NCI-H526 treated with DMSO at 0.1 percent for 48 hours (cell line): ENCODE results near the gene LHPP.

ENCODE experiments used
- DNase-seq: peaks from one replicate; lab custom pipeline; 2025; lab: John Stamatoyannopoulos, UW

LHPP gene

GRCh38 chr10:124521429-124521871 is 59.8 kb downstream of the LHPP start:
- DNase-seq = no peak

GRCh38 chr10:124522131-124522932 is 60.7 kb downstream of the LHPP start:
- DNase-seq = no peak

- DNase-seq = peak; percentile 31
Observed at GRCh38 chr10:124522933-124523871, 61.6 kb downstream of the LHPP start.

GRCh38 chr10:124523901-124524300 is 62.3 kb downstream of the LHPP start:
- DNase-seq = no peak

GRCh38 chr10:124524991-124525653 is 63.5 kb downstream of the LHPP start:
- DNase-seq = no peak

DNA sequence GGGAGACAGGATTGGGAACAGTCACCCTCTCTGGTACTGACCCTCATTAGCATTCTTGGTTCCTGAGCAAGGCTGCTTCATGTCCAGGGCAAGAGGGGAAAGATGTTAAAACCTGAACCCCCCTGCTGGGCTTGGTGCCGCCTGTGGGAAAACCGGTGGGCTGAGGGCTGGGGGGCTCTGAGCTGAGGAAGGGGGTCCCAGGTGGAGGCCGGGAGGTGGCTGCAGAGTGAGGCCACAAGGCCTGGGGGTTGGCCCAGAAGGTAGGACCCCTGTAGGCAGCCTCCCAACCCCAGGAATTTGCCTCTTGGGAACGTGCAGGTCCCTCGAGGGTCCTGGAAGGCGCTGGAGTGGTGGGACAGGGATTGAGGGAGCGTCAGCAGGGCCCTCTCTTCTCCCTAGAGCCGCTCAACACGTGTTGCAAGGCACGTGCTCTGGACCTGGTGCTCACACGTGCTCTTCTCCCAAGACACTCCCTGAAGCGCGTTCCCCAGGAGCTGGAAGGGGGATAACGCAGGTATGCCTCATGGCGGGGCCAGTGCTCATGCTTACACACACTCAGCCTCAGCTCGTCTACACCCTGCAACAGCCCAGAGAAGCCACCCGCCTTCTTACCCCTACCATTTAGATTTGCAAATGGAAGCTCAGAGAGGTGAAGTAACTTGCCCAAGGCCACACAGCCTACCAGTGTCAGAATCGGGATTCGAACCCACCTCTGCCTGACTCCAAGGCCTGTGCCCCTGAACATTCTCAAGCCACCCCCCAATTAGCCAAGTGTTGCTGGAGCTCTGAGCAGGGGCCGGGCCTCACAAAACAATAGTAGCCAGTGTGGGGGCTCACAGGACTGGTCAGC is 64.4 kb downstream of the LHPP start:
- no peak for DNase-seq

DNA sequence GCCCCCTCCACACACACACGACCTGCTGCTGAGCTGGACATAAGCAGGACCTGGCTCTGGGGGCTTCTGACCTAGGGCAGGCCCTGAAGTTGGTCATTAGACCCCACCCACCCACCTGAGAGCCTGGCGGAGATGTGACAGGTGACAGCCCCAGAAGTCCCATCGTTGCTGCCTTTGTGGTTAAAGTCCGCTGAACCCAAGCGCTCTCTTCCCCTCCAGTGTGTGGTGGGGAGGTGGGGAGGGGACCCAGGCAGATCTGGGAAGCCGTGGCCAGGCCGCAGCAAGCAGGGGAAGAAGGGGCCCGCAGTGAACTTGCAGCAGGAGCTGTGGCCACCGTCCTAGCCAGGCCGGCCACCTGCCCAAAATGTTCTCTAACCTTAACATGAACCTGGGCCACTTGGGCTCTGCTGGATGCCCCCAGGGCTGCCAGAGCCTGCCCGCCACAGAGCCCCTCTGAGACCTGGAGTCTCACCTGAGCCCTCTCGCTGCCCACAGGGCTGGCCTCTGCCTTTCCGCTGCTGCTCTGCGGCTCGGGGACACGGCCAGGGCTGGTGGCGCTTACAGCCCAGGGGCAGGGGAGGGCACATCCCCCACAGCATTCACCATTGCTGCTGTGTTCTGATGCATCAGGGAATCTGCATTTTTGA is 65.1 kb downstream of the LHPP start:
- DNase-seq = no peak

GRCh38 chr10:124527874-124528395 is 66.3 kb downstream of the LHPP start:
- DNase-seq = no peak

DNA sequence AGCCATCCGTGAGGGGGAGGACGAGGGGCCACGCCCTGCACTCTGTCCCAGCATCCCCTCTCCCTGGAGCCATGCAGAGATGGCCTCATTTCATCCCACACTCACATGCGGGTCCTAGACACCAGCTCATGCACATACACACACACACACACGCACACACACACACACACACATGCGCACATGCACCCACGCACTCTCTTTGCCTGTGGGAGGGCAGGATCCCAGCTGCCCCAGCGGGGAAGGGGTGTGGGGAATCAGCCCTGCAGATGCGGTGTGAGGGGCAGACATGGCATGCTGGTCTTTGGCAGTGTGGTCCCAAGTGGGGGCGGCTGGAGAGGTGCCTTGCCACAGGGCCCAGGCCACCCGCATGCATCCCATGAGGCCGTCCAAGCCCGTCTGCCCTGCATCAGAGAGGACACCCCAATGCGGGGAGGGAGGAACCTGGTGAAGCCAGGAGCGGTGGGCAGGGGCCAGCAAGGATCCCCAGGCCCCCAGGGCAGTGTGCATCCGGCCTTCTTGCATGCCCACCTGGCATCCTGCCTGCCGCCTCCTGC is 68.1 kb downstream of the LHPP start:
- DNase-seq = no peak

DNA sequence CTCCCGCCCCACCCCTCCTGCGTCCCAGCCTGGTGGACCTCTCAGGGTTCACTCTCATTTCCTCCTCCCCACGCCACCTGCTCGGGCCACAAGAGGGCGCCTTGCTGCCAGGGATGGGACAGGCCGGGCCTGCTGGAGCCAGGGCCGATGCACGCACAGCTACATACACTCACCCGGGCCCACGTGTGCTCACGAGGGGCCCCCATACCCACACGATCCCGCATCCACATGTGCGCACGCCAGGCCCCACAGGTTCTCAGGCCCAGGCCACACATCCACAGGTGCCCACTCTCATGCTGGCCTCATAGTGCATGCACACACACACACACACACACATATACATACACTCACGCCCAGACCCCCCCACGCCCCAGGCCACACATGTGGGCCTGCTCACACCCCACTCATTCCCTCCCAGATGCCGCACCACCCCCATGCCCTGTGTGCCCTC is 68.6 kb downstream of the LHPP start:
- peak; percentile 35 for DNase-seq

GRCh38 chr10:124530816-124531215 is 69.2 kb downstream of the LHPP start:
- no peak for DNase-seq

DNA sequence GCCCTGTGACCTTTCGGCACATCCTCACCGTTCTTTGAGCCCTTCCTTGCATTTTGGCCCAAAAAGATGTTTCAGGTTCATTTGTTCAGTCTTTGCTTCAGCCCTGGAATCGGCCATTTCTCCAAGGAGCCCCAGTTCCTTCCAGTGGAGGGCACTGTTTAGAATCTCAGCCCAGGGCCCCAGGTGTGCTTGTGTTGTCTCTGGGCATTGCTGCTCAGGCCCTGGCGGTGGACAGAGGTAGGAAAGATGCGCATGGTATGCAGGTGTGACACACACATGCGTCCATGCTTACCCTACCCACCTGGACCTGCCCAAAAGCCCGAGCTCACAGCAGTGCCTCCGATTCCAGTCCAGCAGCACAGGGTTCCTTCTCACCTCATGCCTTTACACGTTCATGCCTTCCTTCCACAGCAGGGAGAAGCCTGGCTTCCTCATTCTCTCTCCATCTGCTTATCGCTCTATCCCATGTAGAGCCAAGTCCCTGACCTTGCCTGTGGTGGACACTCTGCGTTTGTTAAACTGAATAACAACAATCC is 70.6 kb downstream of the LHPP start:
- no peak for DNase-seq

DNA sequence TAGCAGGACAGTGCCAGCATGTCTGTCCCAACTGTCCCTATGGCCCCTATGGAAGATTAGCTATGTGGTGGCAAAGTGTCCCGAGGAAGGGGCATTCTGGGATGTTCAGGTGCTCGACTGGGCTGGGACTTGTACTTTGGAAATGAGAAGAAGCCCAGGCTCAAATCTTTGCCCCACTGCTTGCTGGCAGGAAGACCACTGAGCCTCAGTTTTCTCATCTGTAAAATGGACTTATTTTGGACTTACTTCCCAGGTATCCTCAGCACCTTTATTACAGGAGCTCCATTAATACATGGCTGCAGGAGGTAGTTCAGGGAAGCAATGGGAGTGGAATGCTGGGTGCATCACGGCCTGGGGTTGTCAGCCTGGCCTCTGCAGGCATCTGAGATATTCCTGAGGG is 71.2 kb downstream of the LHPP start:
- no peak for DNase-seq

GRCh38 chr10:124533266-124533665 is 71.6 kb downstream of the LHPP start:
- no peak for DNase-seq

DNA sequence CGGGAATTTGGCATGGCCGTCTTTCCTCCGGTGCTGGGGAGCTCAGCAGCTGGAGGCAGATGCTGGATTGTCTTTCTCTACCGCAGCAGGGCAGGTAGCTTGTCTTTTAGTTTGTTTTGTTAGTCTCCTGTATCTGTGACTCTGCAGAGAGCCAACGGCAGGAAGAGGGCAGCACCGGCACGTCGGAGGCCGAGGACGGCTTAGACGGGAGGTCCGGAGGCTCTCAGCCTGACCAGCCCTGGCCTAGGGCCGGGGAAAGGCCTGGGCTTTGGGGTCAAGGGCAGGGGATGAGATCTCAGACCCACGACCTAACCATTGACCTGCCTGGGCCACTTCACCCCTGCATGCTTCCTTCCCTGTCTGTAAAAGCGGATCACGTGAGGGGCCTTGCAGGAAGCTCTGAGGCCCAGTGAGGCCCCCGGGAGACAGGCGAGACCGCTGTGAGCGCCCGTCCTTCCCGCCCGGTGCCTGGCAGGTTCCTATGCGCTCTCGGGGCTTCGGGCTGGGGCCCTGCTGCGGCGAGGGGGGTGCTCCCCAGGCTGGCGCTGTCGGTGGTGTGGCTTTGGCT is 72.7 kb downstream of the LHPP start:
- DNase-seq = no peak

DNA sequence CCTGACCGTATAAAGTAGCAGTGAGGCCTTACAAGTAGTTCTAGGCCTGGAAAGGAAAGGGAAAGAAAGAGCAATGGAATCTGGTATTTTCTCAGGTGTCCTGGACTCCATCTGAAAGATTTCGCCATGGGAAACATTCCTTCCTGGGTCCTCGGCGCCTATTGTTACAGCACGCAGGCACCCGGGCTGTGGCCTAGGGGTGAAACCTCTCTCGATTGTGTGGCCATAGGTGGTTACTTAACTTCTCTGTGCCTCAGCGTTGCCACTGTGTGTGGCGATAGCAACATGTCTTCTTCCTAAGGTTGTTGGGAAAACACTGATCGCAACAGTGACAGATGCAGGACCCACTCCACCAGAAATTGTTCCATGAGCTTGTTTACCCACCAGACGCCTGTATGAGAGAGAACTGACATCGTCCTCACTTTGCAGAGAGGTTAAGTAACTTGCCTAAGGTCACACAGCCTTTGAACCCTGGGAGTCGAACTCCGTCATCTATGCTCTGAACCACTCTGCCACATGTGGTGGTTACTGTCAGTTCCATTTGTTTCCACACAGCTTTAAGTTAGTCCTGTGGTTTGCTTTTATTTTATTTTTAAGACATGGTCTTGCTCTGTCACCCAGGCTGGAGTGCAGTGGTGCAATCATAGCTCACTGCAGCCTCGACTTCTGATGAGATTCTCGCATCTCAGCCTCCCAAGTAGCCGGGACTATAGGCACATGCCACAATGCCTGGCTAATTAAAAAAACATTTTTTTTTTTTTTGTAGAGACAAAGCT is 73.4 kb downstream of the LHPP start:
- no peak for DNase-seq

GRCh38 chr10:124535731-124536495 is 74.3 kb downstream of the LHPP start:
- no peak for DNase-seq

DNA sequence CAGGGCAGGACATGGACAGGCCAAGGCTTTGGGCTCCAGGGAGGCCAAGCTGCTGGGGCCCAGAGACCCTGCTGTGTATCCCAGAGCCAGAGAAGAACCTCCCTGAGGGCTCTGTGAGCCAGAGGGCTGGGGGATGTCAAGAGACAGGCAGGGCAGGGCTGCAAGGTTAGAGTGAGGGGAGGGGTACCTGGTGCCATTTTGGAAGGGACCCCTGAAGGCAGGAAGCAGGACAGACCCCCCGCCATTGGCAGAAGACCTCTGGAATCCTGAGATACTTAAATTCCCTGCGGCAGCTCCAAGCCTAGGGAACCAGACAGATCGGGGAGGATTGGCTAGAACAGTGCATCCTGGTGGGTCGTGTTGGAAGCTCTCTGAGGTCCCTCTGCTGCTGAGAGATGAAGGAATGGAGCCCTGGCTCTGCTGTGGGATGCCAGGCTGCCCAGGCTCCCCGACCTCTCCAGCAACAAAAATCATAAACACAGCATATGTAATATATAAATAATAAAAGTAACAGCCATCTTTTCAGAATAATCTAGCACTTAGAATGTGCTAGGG is 75.0 kb downstream of the LHPP start:
- no peak for DNase-seq
